GM21390 (cell line): ENCODE measurements around the gene RECQL5.

Experiments used
- ATAC-seq: cut with Tn5 transposase; IDR thresholded peaks from one replicate; pipeline ENCODE4 v1.9.1; 2021; ENCODE audit not compliant: unreplicated experiment

RECQL5 gene

GRCh38 chr17:75634754-75635609, 32.0 kb downstream of the RECQL5 start:
- no peak for ATAC-seq

GRCh38 chr17:75634376-75634740, 32.6 kb downstream of the RECQL5 start:
- ATAC-seq = no peak

GRCh38 chr17:75633486-75634375, 33.2 kb downstream of the RECQL5 start:
- ATAC-seq = no peak

GRCh38 chr17:75632863-75633485, 34.0 kb downstream of the RECQL5 start, which contains the start of gene SMIM5:
Gene SMIM5 (plus strand): TSS chr17:75633434. CDS start chr17:75640202, 6,768 bp downstream.
- ATAC-seq = no peak

- no peak for ATAC-seq
Observed at GRCh38 chr17:75632428-75632827, 34.5 kb downstream of the RECQL5 start.

GRCh38 chr17:75631353-75631752, 35.6 kb downstream of the RECQL5 start:
- ATAC-seq = no peak

GRCh38 chr17:75630071-75630917, 36.7 kb downstream of the RECQL5 start:
- ATAC-seq = no peak

GRCh38 chr17:75629157-75629556, 37.8 kb downstream of the RECQL5 start:
- no peak for ATAC-seq

GRCh38 chr17:75628425-75628824, 38.5 kb downstream of the RECQL5 start:
- no peak for ATAC-seq

- no peak for ATAC-seq
Observed at GRCh38 chr17:75627094-75627493, 39.9 kb downstream of the RECQL5 start.

GRCh38 chr17:75626496-75627038, 40.4 kb downstream of the RECQL5 start:
- ATAC-seq = no peak

- ATAC-seq = no peak
Observed at GRCh38 chr17:75625813-75626486, 41.0 kb downstream of the RECQL5 start.

- ATAC-seq = no peak
Observed at GRCh38 chr17:75624714-75625345, 42.1 kb downstream of the RECQL5 start.

- ATAC-seq = no peak
Observed at GRCh38 chr17:75624021-75624420, 42.9 kb downstream of the RECQL5 start.

GRCh38 chr17:75623386-75623785, 43.6 kb downstream of the RECQL5 start:
- ATAC-seq = no peak

- no peak for ATAC-seq
Observed at GRCh38 chr17:75622771-75623273, 44.1 kb downstream of the RECQL5 start.

- no peak for ATAC-seq
Observed at GRCh38 chr17:75622076-75622475, 44.9 kb downstream of the RECQL5 start.

GRCh38 chr17:75621489-75621888, 45.5 kb downstream of the RECQL5 start:
- no peak for ATAC-seq
